Measurements from ENCODE around the gene TMEM50A.
"Not testable (repeated sequence)": the region's sequence is repeated elsewhere in the genome, so short reads cannot be mapped to it uniquely, and the experiment has no call there.

TMEM50A gene

DNA sequence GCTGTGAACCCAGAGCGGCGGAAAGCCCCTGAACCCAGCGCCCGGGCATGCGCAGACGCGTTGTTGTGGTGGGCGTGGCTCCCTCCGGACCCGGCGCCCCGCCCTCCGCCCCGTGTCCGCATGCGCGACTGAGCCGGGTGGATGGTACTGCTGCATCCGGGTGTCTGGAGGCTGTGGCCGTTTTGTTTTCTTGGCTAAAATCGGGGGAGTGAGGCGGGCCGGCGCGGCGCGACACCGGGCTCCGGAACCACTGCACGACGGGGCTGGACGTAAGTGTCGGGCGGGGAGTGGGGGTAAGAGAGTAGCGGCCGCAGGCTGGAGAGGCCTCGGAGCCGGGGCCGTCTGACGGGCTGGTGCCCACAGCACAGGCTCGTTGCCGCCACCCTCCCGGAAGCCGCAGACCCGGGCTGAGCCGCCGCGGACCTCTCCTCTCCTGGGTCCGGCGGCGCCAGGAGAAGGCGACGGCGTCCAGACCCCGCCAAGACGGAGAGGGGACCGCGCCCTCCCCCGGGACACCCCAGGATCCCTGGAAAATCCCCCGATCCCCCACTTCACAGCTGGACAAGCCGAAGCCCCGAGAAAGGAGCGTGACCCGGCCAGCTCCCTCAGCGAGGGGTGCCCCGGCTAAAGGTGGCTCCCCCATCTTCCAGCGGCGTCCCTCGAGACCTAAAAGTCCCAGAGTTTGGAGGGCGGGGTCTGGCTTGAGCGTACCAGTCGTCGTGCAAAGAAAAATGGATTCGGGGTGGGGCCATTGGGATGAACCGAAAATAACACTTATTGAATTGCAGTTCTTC is at the start of gene TMEM50A:
Gene TMEM50A (plus strand): TSS at position 147 of the 794 bp plus-strand sequence. CDS start 2,153 bp downstream, outside the sequence.
- peak; percentile 80 for DNase-seq

DNA sequence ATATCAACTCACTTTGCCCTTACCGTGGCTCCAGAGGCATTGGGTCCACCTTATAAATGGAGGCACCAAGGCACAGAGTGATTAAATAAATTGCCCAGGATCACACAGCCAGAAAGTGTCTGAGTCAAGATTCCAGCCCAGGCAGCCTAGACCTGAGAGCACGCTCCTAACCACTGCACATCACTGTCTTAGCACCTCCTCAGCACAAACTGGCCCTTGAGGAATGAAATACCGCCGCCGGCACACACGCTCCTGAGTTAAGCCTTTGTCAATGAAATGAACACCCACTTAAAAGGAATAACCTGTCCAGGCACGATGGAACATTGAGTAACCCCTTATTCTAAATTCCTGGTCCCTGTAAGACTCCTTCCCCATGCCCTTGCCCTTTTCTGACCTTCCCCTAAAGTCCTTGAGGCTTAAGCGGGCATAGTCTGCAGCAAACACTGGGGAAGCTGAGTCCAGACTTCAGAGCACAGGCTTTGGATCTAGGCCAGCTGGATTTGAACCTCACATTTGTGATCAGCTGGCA is 49.5 kb upstream of the TMEM50A start:
- not testable (repeated sequence) for DNase-seq

DNA sequence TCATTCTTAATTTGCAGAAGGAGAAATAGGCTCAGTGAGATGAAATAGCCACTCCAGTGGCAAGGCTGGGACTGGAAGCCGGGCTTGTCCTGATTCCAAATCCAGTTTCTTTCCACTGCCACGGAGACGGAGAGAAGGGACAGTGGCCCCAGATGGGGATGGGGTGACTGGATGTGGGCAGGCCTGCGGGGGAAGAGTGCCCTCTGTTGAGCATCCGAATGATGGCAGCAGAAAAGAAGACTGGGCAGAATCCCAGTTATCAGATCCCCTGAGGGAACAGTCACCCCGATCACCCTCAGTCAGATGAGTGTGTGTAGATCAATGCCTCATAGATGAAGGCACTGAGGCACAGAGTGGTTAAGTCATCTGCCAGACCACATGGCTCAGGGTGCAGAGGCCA is 48.1 kb upstream of the TMEM50A start:
- DNase-seq = not testable (repeated sequence)

- not testable (repeated sequence) for DNase-seq
Observed at GRCh38 chr1:25293426-25293825, 44.7 kb upstream of the TMEM50A start.

- DNase-seq = not testable (repeated sequence)
Observed at GRCh38 chr1:25294889-25295826, 43.0 kb upstream of the TMEM50A start.

DNA sequence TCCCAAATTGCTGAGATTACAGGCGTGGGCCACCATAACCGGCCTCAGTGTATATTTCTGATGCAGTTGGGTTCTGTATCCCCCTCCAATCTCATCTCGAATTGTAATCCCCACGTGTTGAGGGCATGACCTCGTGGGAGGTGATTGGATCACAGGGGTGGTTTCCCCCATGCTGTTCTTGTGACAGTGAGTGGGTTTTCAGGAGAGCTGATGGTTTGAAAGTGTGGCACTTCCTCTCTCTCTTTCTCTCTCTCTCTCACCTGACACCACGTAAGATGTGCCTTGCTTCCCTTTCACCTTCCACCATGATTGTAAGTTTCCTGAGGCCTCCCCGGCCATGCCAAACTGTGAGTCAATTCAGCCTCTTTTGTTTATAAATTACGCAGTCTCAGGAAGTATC is 41.6 kb upstream of the TMEM50A start:
- not testable (repeated sequence) for DNase-seq

- not testable (repeated sequence) for DNase-seq
Observed at GRCh38 chr1:25300729-25301128, 37.4 kb upstream of the TMEM50A start.

DNA sequence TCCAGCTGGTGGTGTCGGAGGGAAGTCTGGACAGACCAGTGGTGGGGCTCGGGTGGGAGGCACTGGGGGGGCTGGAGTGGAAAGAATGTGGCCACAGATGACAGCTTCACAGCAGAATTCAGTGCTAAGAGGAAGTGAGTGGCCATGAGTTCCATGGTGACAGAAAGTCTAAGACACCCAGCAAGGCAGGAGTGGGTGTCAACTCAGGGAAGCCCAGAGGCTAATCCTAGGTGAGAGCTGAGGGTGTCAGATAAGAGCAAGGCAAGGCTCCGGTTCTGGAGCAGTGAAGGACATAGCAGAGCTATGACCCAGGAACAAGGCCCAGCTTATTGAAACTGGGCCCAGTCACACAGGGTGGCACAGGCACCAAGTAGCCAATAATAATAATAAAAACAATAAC is 35.8 kb upstream of the TMEM50A start:
- not testable (repeated sequence) for DNase-seq

- DNase-seq = not testable (repeated sequence)
Observed at GRCh38 chr1:25304936-25305335, 33.2 kb upstream of the TMEM50A start.

- DNase-seq = not testable (repeated sequence)
Observed at GRCh38 chr1:25308168-25308567, 30.0 kb upstream of the TMEM50A start.

DNA sequence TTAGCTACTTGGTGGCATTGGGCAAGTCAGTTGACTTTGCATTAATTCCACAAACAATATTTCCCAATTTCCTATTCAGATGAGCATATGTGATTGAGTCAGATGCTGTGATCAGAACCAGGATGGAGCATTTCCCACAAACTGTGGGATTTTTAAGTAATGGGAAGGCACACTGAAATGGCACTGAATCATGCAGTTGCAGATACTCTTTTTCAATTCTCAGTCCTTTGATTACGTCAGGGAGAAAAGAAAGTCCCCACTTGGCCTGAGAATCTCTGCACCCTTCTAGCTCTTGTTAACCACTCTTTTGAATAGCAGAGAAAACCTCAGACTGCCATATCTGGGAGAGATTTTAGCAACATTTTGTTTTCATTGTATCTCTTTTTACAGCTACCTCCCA is 29.0 kb upstream of the TMEM50A start:
- DNase-seq = not testable (repeated sequence)

DNA sequence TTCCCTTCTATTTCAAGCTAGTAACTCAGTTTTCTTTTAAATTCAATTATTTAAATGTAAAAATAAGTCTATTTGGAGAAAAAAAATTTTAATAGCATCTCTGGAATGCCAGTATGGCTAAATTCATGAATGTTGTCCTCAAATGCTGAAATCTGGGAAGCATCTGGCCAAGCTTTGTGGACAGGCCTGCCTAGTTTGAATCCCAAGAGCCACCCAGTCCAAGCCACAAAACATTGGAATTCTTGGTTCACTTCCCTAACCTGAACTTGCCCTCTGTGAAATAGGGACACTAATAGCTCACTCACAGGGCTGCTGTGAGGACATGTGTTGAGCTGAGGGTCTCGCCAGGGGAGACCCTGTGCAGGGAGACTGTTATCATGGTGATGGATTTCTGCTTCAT is 28.6 kb upstream of the TMEM50A start:
- DNase-seq = not testable (repeated sequence)

DNA sequence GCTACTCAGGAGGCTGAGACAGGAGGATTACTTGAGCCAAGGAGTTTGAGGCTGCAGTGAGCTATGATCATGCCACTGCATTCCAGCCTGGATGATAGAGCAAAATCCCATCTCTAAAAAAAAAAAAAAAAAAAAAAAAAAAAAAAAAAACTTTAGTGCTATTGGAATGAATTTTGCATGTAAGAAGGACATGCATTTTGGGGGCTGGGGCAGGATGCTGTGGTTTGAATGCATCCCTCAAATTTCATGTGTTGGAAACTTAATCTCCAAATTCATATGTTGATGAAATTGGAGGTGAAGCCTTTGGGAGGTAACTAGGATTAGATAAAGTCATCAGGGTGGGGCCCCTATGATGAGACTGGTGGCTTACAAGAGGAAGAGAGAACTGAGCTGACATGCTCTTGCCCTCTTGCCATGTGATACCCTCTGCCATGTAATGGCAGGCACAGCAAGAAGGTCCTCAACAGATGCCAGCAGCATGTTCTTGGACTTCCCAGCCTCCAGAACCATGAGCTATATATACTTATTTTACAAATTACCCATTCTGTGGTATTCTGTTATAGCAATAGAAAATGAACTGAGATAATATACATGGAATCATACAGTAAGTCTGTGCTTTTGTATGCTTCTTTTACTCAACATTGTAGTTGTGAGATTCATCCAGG is 25.2 kb upstream of the TMEM50A start:
- DNase-seq = not testable (repeated sequence)

- DNase-seq = not testable (repeated sequence)
Observed at GRCh38 chr1:25320314-25320938, 17.7 kb upstream of the TMEM50A start.

GRCh38 chr1:25322127-25322526 is 16.0 kb upstream of the TMEM50A start:
- not testable (repeated sequence) for DNase-seq

- not testable (repeated sequence) for DNase-seq
Observed at GRCh38 chr1:25324407-25324806, 13.7 kb upstream of the TMEM50A start.

DNA sequence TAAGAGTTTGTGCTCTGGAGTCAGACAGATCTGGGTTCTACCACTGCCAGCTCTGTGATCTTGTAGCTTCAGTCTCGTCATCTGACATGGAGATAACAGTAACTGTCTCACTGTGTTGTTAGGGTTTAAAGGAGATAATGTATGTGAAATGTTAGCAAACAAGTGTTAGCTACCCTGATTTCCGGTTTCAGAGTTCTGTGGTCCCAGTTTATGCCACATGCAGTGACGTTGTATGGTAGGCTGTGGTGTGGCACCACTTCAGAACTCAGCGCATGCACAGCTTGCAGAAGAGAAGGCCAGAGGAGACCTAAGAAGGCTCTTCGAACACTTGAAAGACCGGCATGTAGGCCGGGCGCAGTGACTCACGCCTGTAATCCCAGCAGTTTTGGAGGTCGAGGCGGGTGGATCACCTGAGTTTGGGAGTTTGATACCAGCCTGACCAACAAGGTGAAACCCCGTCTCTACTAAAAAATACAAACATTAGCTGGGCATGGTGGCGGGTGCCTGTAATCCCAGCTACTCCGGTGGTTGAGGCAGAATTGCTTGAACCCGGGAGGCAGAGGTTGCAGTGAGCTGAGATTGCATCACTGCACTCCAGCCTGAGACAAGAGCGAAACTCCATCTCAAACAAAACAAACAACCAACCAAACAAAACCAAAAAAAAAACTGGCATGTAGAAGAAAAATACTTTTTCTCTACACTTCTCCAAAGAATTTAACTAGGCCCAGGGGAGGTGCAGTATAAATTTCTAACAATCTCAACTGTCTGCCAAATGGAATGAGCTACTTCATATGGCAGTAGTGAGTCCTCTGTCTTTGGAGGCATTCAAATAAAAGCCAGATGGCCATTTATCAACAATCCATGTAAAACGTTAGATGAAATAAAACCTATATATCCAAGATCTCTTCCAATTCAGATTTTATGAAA is 10.0 kb upstream of the TMEM50A start:
- not testable (repeated sequence) for DNase-seq

DNA sequence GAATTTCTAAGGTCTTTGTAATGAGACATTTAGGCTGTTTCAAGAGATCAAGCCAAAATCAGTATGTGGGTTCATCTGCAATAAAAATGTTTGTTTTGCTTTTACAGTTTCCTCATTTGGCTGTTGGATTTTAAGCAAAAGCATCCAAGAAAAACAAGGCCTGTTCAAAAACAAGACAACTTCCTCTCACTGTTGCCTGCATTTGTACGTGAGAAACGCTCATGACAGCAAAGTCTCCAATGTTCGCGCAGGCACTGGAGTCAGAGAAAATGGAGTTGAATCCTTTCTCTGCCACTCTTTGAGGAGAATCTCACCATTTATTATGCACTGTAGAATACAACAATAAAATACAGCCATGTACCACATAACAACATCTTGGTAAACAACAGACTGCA is 9.3 kb upstream of the TMEM50A start:
- DNase-seq = not testable (repeated sequence)

GRCh38 chr1:25329336-25329735 is 8.8 kb upstream of the TMEM50A start:
- not testable (repeated sequence) for DNase-seq

GRCh38 chr1:25329950-25330349 is 8.2 kb upstream of the TMEM50A start:
- DNase-seq = not testable (repeated sequence)

- DNase-seq = not testable (repeated sequence)
Observed at GRCh38 chr1:25336922-25337354, 1.2 kb upstream of the TMEM50A start.
